Natural killer cell (primary cell): ENCODE data around the gene TRIM60. TPM values are rescaled to one million over a fixed set of nuclear protein-coding genes. Genes with fewer than 3 reads are reported as not detected.
"Not testable (repeated sequence)": the region's sequence is repeated elsewhere in the genome, so short reads cannot be mapped to it uniquely, and the experiment has no call there.

Experiments
- ATAC-seq, 3 donors: fragments of 150-1000 bp in 2 of 3; fragments of 200-7000 bp in 1 of 3; cut with Tn5 transposase; 1 replicate in 1 of 3; 2 replicates in 2 of 3; pipeline ENCODE4 v1.10.0; 2021; ENCODE audit warnings: mild to moderate bottlenecking in 2 of 3, moderate library complexity in 2 of 3
- DNase-seq, 2 donors: peaks; one replicate each; pipeline versions ENCODE4 v3.0.0 to v3.0.0-alpha.2; 2013 to 2021; ENCODE audit warnings: mixed read lengths in 1 of 2
- H3K27ac ChIP-seq: one replicate; pipeline ENCODE4 v1.5.1; 2013; ENCODE audit warnings: mild to moderate bottlenecking, low read length
- H3K27me3 ChIP-seq: one replicate; pipeline ENCODE4 v1.6.1; 2013; ENCODE audit warnings: low read length; ENCODE audit not compliant: control insufficient read depth, insufficient read depth
- H3K36me3 ChIP-seq: one replicate; pipeline ENCODE4 v1.6.1; 2013; ENCODE audit warnings: low read length; ENCODE audit not compliant: control insufficient read depth, insufficient read depth
- H3K4me1 ChIP-seq: one replicate; pipeline ENCODE4 v1.6.1; 2013; ENCODE audit warnings: low read length; ENCODE audit not compliant: control insufficient read depth, insufficient read depth
- H3K4me3 ChIP-seq: one replicate; pipeline ENCODE4 v1.5.1; 2013; ENCODE audit warnings: low read length
- H3K9me3 ChIP-seq: one replicate; pipeline ENCODE4 v1.6.1; 2013; ENCODE audit warnings: low read length; ENCODE audit not compliant: control insufficient read depth, insufficient read depth
- H3K27ac Mint-ChIP-seq, 2 donors: one replicate each; pipeline ENCODE4 v1.8.0; 2022; ENCODE audit warnings: mild to moderate bottlenecking in 2 of 2, mixed read lengths in 2 of 2, moderate library complexity in 1 of 2
- H3K27me3 Mint-ChIP-seq, 2 donors: one replicate each; pipeline ENCODE4 v1.8.0; 2022; ENCODE audit warnings: low read depth in 2 of 2, mixed read lengths in 2 of 2
- H3K36me3 Mint-ChIP-seq: one replicate; pipeline ENCODE4 v1.8.0; 2022; ENCODE audit warnings: mixed read lengths
- H3K4me1 Mint-ChIP-seq, 2 donors: one replicate each; pipeline ENCODE4 v1.8.0; 2022; ENCODE audit warnings: mixed read lengths in 2 of 2
- H3K4me3 Mint-ChIP-seq: one replicate; pipeline ENCODE4 v1.8.0; 2022; ENCODE audit warnings: mild to moderate bottlenecking, moderate library complexity, mixed read lengths
- H3K9me3 Mint-ChIP-seq, 2 donors: one replicate each; pipeline ENCODE4 v1.8.0; 2022; ENCODE audit warnings: mixed read lengths in 2 of 2
- CTCF ChIP-seq: fragments of 200-600 bp; IDR thresholded peaks from one replicate; pipeline ENCODE4 v1.8.0; 2022; ENCODE audit warnings: antibody characterized with exemption
- WGBS: methylation state at CpG from one replicate; pipeline ENCODE4 v1.1.7; 2013; ENCODE audit warnings: missing lambda C conversion rate; ENCODE audit not compliant: insufficient coverage; 5-methylcytosine and 5-hydroxymethylcytosine counted together
- intact Hi-C: fragments of 100-400 bp; cut with micrococcal nuclease; formaldehyde crosslinking; loops from one replicate; pipeline ENCODE4 v1.14.2; 2022
- total RNA-seq, 4 donors: library from RNA; stranded (reverse); fragments of 120-200 nt in 1 of 4; gene quantifications; one replicate each; pipeline versions ENCODE4 v1.2.3 to v1.2.4, GENCODE V29; 2013 to 2022

TRIM60 gene
- total RNA-seq, 3 donors from 2014 or later (not counting 1 experiment from before 2014, with no cell fraction given), result not detected

GRCh38 chr4:165013691-165014090 lies 18.1 kb upstream of the TRIM60 start:
- Mint-ChIP-seq H3K4me3 (no peak overlapping the region), H3K36me3 (no peaks in the 10 kb centered on the region), H3K4me1 (no peaks in the 10 kb centered on the region), H3K27ac (no peak overlapping the region), H3K27me3 (peaks cover 10 to 17% of the 10 kb centered on the region in 2 donors), H3K9me3 (no peaks in the 10 kb centered on the region)
- Histone ChIP-seq H3K4me3 (no peak overlapping the region), H3K27ac (no peak overlapping the region), H3K36me3 (no peaks in the 10 kb centered on the region), H3K9me3 (no peaks in the 10 kb centered on the region), H3K27me3 (no peaks in the 10 kb centered on the region), H3K4me1 (no peaks in the 10 kb centered on the region)
- no peak for DNase-seq
- ATAC-seq, result no peak
- no peak for TF ChIP-seq CTCF
- intact Hi-C loops, result no loop called here

GRCh38 chr4:165016971-165017370 lies 14.8 kb upstream of the TRIM60 start:
- Mint-ChIP-seq H3K4me1 (no peaks in the 10 kb centered on the region), H3K27ac (no peak overlapping the region), H3K36me3 (no peaks in the 10 kb centered on the region), H3K4me3 (no peak overlapping the region), H3K9me3 (no peaks in the 10 kb centered on the region), H3K27me3 (peaks cover 6 to 8% of the 10 kb centered on the region in 2 donors)
- intact Hi-C loops, result no loop called here
- 62% methylated on average over 5 of the region's 5 CpGs for WGBS
- TF ChIP-seq CTCF, result no peak
- DNase-seq (no peak), ATAC-seq (no peak)
- H3K4me1 ChIP-seq, result no peaks in the 10 kb centered on the region
- H3K9me3 ChIP-seq, result no peaks in the 10 kb centered on the region
- no peaks in the 10 kb centered on the region for H3K27me3 ChIP-seq
- no peaks in the 10 kb centered on the region for H3K36me3 ChIP-seq
- no peak overlapping the region for H3K27ac ChIP-seq
- no peak overlapping the region for H3K4me3 ChIP-seq

- H3K4me3 ChIP-seq, H3K9me3 ChIP-seq, H3K9me3 Mint-ChIP-seq, H3K4me1 ChIP-seq, H3K27ac Mint-ChIP-seq, H3K27me3 Mint-ChIP-seq, H3K36me3 ChIP-seq, H3K36me3 Mint-ChIP-seq, intact Hi-C loops, H3K27me3 ChIP-seq, H3K4me1 Mint-ChIP-seq, H3K27ac ChIP-seq, ATAC-seq, DNase-seq, H3K4me3 Mint-ChIP-seq: not testable (repeated sequence)
- WGBS, result 96% methylated on average over 26 of the region's 30 CpGs
Observed at GRCh38 chr4:165019995-165020394, 11.8 kb upstream of the TRIM60 start.

- H3K27ac Mint-ChIP-seq, H3K27me3 Mint-ChIP-seq, H3K4me1 Mint-ChIP-seq, H3K4me3 ChIP-seq, H3K9me3 Mint-ChIP-seq, H3K36me3 Mint-ChIP-seq, H3K36me3 ChIP-seq, H3K4me3 Mint-ChIP-seq, DNase-seq, H3K27ac ChIP-seq, ATAC-seq, H3K9me3 ChIP-seq, intact Hi-C loops, H3K4me1 ChIP-seq, H3K27me3 ChIP-seq: not testable (repeated sequence)
- 92% methylated on average over 7 of the region's 8 CpGs for WGBS
Observed at GRCh38 chr4:165025782-165026181, 6.0 kb upstream of the TRIM60 start.
